GM12878 (cell line): Measurements from ENCODE around the gene SEPTIN6. TPM values are rescaled to one million over a fixed set of nuclear protein-coding genes. Genes with fewer than 3 reads are reported as not detected.
A peak's percentile ranks its signal among the peaks of the same experiment; 100 is the strongest.

Experiments used
- ATAC-seq: fragments of 200-7000 bp; cut with Tn5 transposase; 3 replicates; pipeline ENCODE4 v1.9.1; 2020; ENCODE audit warnings: mild to moderate bottlenecking, moderate library complexity
- Bru-seq: library from RNA; stranded (reverse); fragments of 400-500 nt; gene quantifications from one replicate; lab custom pipeline; 2021; lab: Mats Ljungman, UMichigan
- BruChase-seq, 2 experiments: library from RNA; stranded (reverse); fragments of 400-500 nt; gene quantifications; one replicate each; lab custom pipeline; 2021; lab: Mats Ljungman, UMichigan
- BruUV-seq: library from RNA; stranded (reverse); fragments of 400-500 nt; replicated peaks from 2 replicates; lab custom pipeline; 2021; lab: Mats Ljungman, UMichigan
- CTCF ChIA-PET: fragments of 300-600 bp; sonication (Branson Sonifier 250); formaldehyde crosslinking; extraction: SDS; loops from one replicate; lab custom pipeline; 2021; ENCODE audit warnings: inconsistent platforms; lab: Yijun Ruan, JAX
- POLR2A ChIA-PET: fragments of 350-600 bp; formaldehyde crosslinking; extraction: SDS; loops from one replicate; lab custom pipeline; 2021; ENCODE audit warnings: inconsistent platforms; lab: Charles Lee
- RAD21 ChIA-PET: fragments of 300-600 bp; sonication (Branson Sonifier 250); formaldehyde crosslinking; loops from one replicate; lab custom pipeline; 2023; ENCODE audit warnings: antibody characterized with exemption; ENCODE audit not compliant: unreplicated experiment; lab: Charles Lee
- SMC1A ChIA-PET: fragments of 300-600 bp; sonication (Branson Sonifier 250); formaldehyde crosslinking; loops from one replicate; lab custom pipeline; 2023; ENCODE audit not compliant: unreplicated experiment, uncharacterized antibody; lab: Charles Lee
- DNase-seq: peaks from one replicate; pipeline ENCODE4 v3.0.0-alpha.2; 2011; ENCODE audit warnings: low read depth, low spot score
- FAIRE-seq: peaks from 3 replicates; lab custom pipeline; 2011; peaks lifted over from hg19 to GRCh38; lab: Jason Lieb, UNC
- H2AFZ ChIP-seq: 2 replicates; pipeline ENCODE4 v1.6.0; 2011; ENCODE audit warnings: low read depth, low read length, control low read depth; ENCODE audit not compliant: control insufficient read depth
- H3K27ac ChIP-seq: 2 replicates; pipeline ENCODE4 v1.5.1; 2011; ENCODE audit warnings: control low read depth; ENCODE audit not compliant: control insufficient read depth, insufficient read depth
- H3K27me3 ChIP-seq, 2 experiments: replicated peaks in 1 of 2; 2 replicates each; pipeline versions ENCODE4 v1.6.0 to v1.6.1; 2011; ENCODE audit warnings: low read length in 1 of 2; ENCODE audit not compliant: control insufficient read depth in 2 of 2, insufficient read depth in 2 of 2
- H3K36me3 ChIP-seq, 2 experiments: 2 replicates each; pipeline ENCODE4 v1.5.1; 2011; ENCODE audit warnings: low read length in 1 of 2; ENCODE audit not compliant: control insufficient read depth in 2 of 2, insufficient read depth in 2 of 2
- H3K4me1 ChIP-seq: 2 replicates; pipeline ENCODE4 v1.6.1; 2011; ENCODE audit warnings: mild to moderate bottlenecking, low read length, moderate library complexity, mixed read lengths; ENCODE audit not compliant: control insufficient read depth, insufficient read depth
- H3K4me2 ChIP-seq: 2 replicates; pipeline ENCODE4 v1.6.0; 2011; ENCODE audit warnings: control low read depth; ENCODE audit not compliant: control insufficient read depth, insufficient read depth
- H3K4me3 ChIP-seq: fragments of 200-600 bp; sonication (generic); 2 replicates; pipeline ENCODE4 v1.5.1; 2016
- H3K79me2 ChIP-seq: 2 replicates; pipeline ENCODE4 v1.6.0; 2011; ENCODE audit warnings: low read length; ENCODE audit not compliant: control insufficient read depth, insufficient read depth
- H3K9ac ChIP-seq: 2 replicates; pipeline ENCODE4 v1.8.0; 2011; ENCODE audit warnings: low read length, control low read depth, mixed read lengths; ENCODE audit not compliant: control insufficient read depth, insufficient read depth
- H3K9me3 ChIP-seq: replicated peaks from 3 replicates; pipeline ENCODE4 v1.5.1; 2011; ENCODE audit warnings: mild to moderate bottlenecking, low read length; ENCODE audit not compliant: control insufficient read depth, insufficient read depth
- H4K20me1 ChIP-seq: 2 replicates; pipeline ENCODE4 v1.6.0; 2011; ENCODE audit not compliant: control insufficient read depth, insufficient read depth
- BCL11A ChIP-seq: IDR thresholded peaks from 2 replicates; pipeline ENCODE4 v1.6.1; 2011; ENCODE audit warnings: low read depth, low read length
- CREM ChIP-seq: IDR thresholded peaks from 2 replicates; pipeline ENCODE4 v1.6.1; 2014; ENCODE audit warnings: antibody characterized with exemption, low read depth
- HCFC1 ChIP-seq: fragments of 150-350 bp; IDR thresholded peaks from 2 replicates; pipeline ENCODE4 v1.6.1; 2014; ENCODE audit warnings: low read length
- HDAC2 ChIP-seq: fragments of 200-600 bp; sonication (generic); IDR thresholded peaks from 2 replicates; pipeline ENCODE4 v1.6.1; 2017
- NR2F1 ChIP-seq: fragments of 450-650 bp; conservative IDR thresholded peaks from 2 replicates; pipeline ENCODE4 v1.6.1; 2017; ENCODE audit warnings: mild to moderate bottlenecking
- RAD51 ChIP-seq: fragments of 450-650 bp; IDR thresholded peaks from 2 replicates; pipeline ENCODE4 v1.6.1; 2016; ENCODE audit warnings: moderate library complexity, mild to moderate bottlenecking, inconsistent platforms
- SIN3A ChIP-seq: IDR thresholded peaks from 2 replicates; pipeline ENCODE4 v1.6.1; 2012; ENCODE audit warnings: low read depth, low read length, improper control_type of control experiment
- SRF ChIP-seq, 2 experiments: IDR thresholded peaks; 2 replicates each; pipeline ENCODE4 v1.6.1; 2011; ENCODE audit warnings: low read depth in 2 of 2, low read length in 2 of 2, mild to moderate bottlenecking in 1 of 2, moderate library complexity in 1 of 2
- WGBS: methylation state at CpG from one replicate; pipeline ENCODE4 v1.1.6; 2016; ENCODE audit warnings: low lambda C conversion rate; ENCODE audit not compliant: insufficient replicate concordance, insufficient coverage; ENCODE audit errors: missing lambda C conversion rate; 5-methylcytosine and 5-hydroxymethylcytosine counted together
- in situ Hi-C: fragments of 300-500 bp; cut with MboI; formaldehyde crosslinking; loops from 9 replicates; pipeline ENCODE4 v1.14.3; 2018; ENCODE audit warnings: mixed read lengths
- intact Hi-C: fragments of 100-400 bp; cut with micrococcal nuclease; formaldehyde crosslinking; loops from one replicate; pipeline ENCODE4 v1.14.2; 2022; ENCODE audit not compliant: unreplicated experiment
- long read RNA-seq, 2 experiments: library from polyadenylated mRNA; unstranded; transcript quantifications; one replicate each; pipeline ENCODE4 v2.0.0, GENCODE V29; 2019 to 2020
- polyA minus RNA-seq, 3 experiments: library from RNA; depleted of rRNA, polyadenylated mRNA; stranded (reverse); fragments of >200 nt; gene quantifications; 2 replicates each; pipeline ENCODE4 v1.2.3, GENCODE V29; 2011
- polyA plus RNA-seq, 11 experiments: library from polyadenylated mRNA; depleted of rRNA in 4 of 11; unstranded in 6 of 11; stranded (reverse) in 5 of 11; fragments of >200 nt; fragmentation: Nextera tagmentation in 4 of 11; fragmentation: Illumina TruSeq in 1 of 11; extraction: Ambion mirVana in 4 of 11; extraction: Trizol in 1 of 11; gene quantifications; 1 replicate in 1 of 11; 2 replicates in 10 of 11; pipeline versions ENCODE4 v1.2.1 to v1.2.3, GENCODE V29; 2011 to 2016; ENCODE audit warnings: inconsistent platforms in 2 of 11, missing spikeins in 2 of 11, low read depth in 1 of 11
- total RNA-seq, 4 experiments: library from RNA; depleted of rRNA in 3 of 4; stranded (reverse); fragments of >200 nt in 3 of 4; fragmentation: Illumina TruSeq in 1 of 4; extraction: Trizol in 1 of 4; gene quantifications; 2 replicates each; pipeline versions ENCODE4 v1.2.1 to v1.2.3, GENCODE V29; 2013 to 2021
- TF ChIP-seq, protein P1 (sequence below): fragments of 450-650 bp; IDR thresholded peaks from 2 replicates; pipeline ENCODE4 v1.6.1; 2017; ENCODE audit warnings: low read depth, mild to moderate bottlenecking, moderate library complexity
- TF ChIP-seq, protein P2 (sequence below): IDR thresholded peaks from 2 replicates; pipeline ENCODE4 v1.6.1; 2012; ENCODE audit warnings: improper control_type of control experiment, low read depth, low read length; ENCODE audit not compliant: insufficient replicate concordance

Gene SEPTIN6
- 335 and 357 TPM in 2 replicates for total RNA-seq (2013; cell fraction: nucleolus; rRNA removed)
- total RNA-seq (2014; rRNA removed): 139 and 150 TPM in 2 replicates
- 161 and 168 TPM in 2 replicates for total RNA-seq (2014; rRNA removed; fragmentation: Illumina TruSeq; extraction: Trizol)
- 215 and 222 TPM in 2 replicates for total RNA-seq (2021)
- polyA plus RNA-seq (2011; ENCODE audit: low read depth): 98.0 TPM
- polyA plus RNA-seq (2011; rRNA removed): 240 and 297 TPM in 2 replicates
- 350 and 363 TPM in 2 replicates for polyA plus RNA-seq (2011; cell fraction: cytosol; rRNA removed)
- 168 and 185 TPM in 2 replicates for polyA plus RNA-seq (2011; cell fraction: nucleus; rRNA removed)
- 211 and 281 TPM in 2 replicates for polyA plus RNA-seq (2012)
- polyA plus RNA-seq (2014; fragmentation: Illumina TruSeq; extraction: Trizol): 324 and 353 TPM in 2 replicates
- polyA plus RNA-seq (2014; fragmentation: Nextera tagmentation; extraction: Ambion mirVana): 10 to 100 TPM; 37.2 to 48.4 TPM
- polyA plus RNA-seq (2014; rRNA removed): 139 and 148 TPM in 2 replicates
- 100 to 1,000 TPM; 147 to 160 TPM for polyA plus RNA-seq (2016; fragmentation: Nextera tagmentation; extraction: Ambion mirVana)
- polyA minus RNA-seq (2011; rRNA and poly(A)+ RNA removed): 422 and 449 TPM in 2 replicates
- polyA minus RNA-seq (2011; cell fraction: cytosol; rRNA and poly(A)+ RNA removed): 122 and 141 TPM in 2 replicates
- polyA minus RNA-seq (2011; cell fraction: nucleus; rRNA and poly(A)+ RNA removed): 70.4 and 70.7 TPM in 2 replicates
- Bru-seq, nascent RNA: percentile 95 among the genes with signal in this experiment
- percentile 97 among the genes with signal in this experiment for BruChase-seq, experiment 1, labeled RNA remaining after a 6-hour chase
- BruChase-seq, experiment 2, labeled RNA remaining after a 2-hour chase: percentile 95 among the genes with signal in this experiment
- long read RNA-seq, experiment 1, full-length matches to known transcripts: 28 of 88 reads
- long read RNA-seq, experiment 1, partial matches to known transcripts: 27 of 88 reads
- long read RNA-seq, experiment 1, other reads (novel, unspliced or antisense): 33 of 88 reads
- long read RNA-seq, experiment 2, transcript SEPT6-204 (11 exons, 2,609 nt): major isoform, 15 of 308 reads
- long read RNA-seq, experiment 2, transcript SEPT6-202 (10 exons, 1,576 nt): minor isoform, 5 of 308 reads
- long read RNA-seq, experiment 2, partial matches to known transcripts: 155 of 308 reads
- long read RNA-seq, experiment 2, other reads (novel, unspliced or antisense): 131 of 308 reads

DNA sequence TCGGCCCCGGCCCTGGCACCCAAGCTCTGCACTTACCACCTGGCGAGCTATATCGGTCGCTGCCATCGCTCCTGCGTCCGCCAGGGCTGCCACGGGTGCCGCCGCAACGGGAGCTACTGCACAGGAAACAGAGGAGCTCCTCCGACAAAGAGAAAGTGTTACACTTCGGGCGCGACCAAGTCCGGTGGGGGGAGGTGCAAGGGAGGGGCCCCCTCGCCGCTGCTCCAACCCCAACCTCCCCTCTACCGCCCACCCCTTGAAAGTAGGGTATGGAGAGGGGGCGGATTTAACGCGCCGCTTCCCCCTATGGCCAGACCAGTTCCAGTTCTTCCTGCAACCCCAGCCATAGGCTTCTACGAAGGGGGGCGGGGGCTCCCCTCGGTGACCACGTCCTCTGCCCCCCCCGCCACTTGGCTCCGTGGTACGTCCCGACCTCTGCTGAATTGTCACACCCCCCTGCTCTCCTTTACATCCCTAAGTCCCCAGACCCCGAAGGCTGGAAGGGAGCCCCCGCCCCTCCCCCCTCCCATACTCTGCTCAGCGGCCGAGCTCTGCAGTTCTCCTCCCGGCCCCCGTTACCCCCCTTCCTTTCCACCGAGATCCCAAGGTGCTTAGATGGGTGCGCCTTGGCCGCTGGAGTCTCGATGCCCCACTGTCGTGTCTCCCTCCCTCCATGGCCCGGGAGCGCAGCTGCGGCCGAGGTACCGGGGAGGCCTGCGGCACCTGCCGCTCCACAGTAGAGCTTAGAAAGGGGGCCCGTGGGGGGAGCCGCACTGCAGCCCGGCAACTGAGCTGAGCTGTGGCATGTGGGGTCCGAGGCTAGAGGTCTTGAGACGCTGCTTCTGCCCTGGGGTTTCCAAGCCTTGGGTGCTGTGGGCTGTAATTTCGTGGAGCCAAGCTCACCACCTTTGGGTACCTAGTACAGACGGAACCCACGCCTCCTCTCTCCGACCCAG, at the start of gene SEPTIN6:
Gene SEPTIN6, minus strand, starts transcription at position 129 of the 956 bp plus-strand sequence. Its CDS starts 63 bp downstream, at position 66.
- SMC1A ChIA-PET: interaction anchor here (0.8 to 5.3 kb wide), 12 partner anchors 10 to 95 kb away, joined by 3 to 39 read pairs (median 5); partner anchors contain the start of genes NKRF and SOWAHD
- Histone ChIP-seq H3K27me3 (no peaks in the 10 kb centered on the region), H3K4me1 (peaks cover 24% of the 10 kb centered on the region), H3K27ac (peak within 1 kb of the TSS; percentile 83), H4K20me1 (no peaks in the 10 kb centered on the region), H2AFZ (peak within 1 kb of the TSS; percentile 24), H3K9ac (peak within 1 kb of the TSS; percentile 75), H3K4me2 (peak within 1 kb of the TSS; percentile 85), H3K9me3 (no peaks in the 10 kb centered on the region), H3K79me2 (peaks cover 47% of the 10 kb centered on the region), H3K36me3 (no peaks in the 10 kb centered on the region), H3K4me3 (peak within 1 kb of the TSS; percentile 82)
- WGBS: 13% methylated on average over 44 of the region's 59 CpGs
- CTCF ChIA-PET: interaction anchor here (0.7 to 4.1 kb wide), 10 partner anchors 11 to 88 kb away, joined by 3 to 21 read pairs (median 4); partner anchors contain the start of gene NKRF
- in situ Hi-C loops: no loop called here
- no peak for FAIRE-seq
- no peak for DNase-seq
- no TSS peak for BruUV-seq
- intact Hi-C loops: no loop called here
- ATAC-seq: peak; percentile 71
- POLR2A ChIA-PET: interaction anchor here (0.8 to 3.3 kb wide), 13 partner anchors 8 to 98 kb away, joined by 3 to 27 read pairs (median 6); partner anchors contain the start of genes RPL39 and SOWAHD
- RAD21 ChIA-PET: interaction anchor here (0.7 to 7.4 kb wide), 20 partner anchors 8 to 181 kb away, joined by 3 to 50 read pairs (median 4); partner anchors contain the start of genes NKRF and SOWAHD
- TF ChIP-seq NR2F1 (0 out of 2 replicates have a peak, but pooled peaks have one; percentile 25), SIN3A (no peak; the same call in 1 of the 2 replicates), BCL11A (no peak), RAD51 (no peak), HDAC2 (no peak), CREM (peak; percentile 31; the same call in 1 of the 2 replicates), SRF (IDR thresholded peaks at IDR 0.05; ENCODE audit: low read depth in 2 of 2, low read length in 2 of 2) (no peak), HCFC1 (0 out of 2 replicates have a peak, but pooled peaks have one; percentile 16)
- TF ChIP-seq, protein P1, sequence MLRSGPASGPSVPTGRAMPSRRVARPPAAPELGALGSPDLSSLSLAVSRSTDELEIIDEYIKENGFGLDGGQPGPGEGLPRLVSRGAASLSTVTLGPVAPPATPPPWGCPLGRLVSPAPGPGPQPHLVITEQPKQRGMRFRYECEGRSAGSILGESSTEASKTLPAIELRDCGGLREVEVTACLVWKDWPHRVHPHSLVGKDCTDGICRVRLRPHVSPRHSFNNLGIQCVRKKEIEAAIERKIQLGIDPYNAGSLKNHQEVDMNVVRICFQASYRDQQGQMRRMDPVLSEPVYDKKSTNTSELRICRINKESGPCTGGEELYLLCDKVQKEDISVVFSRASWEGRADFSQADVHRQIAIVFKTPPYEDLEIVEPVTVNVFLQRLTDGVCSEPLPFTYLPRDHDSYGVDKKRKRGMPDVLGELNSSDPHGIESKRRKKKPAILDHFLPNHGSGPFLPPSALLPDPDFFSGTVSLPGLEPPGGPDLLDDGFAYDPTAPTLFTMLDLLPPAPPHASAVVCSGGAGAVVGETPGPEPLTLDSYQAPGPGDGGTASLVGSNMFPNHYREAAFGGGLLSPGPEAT: peak; percentile 84
- TF ChIP-seq, protein P2, sequence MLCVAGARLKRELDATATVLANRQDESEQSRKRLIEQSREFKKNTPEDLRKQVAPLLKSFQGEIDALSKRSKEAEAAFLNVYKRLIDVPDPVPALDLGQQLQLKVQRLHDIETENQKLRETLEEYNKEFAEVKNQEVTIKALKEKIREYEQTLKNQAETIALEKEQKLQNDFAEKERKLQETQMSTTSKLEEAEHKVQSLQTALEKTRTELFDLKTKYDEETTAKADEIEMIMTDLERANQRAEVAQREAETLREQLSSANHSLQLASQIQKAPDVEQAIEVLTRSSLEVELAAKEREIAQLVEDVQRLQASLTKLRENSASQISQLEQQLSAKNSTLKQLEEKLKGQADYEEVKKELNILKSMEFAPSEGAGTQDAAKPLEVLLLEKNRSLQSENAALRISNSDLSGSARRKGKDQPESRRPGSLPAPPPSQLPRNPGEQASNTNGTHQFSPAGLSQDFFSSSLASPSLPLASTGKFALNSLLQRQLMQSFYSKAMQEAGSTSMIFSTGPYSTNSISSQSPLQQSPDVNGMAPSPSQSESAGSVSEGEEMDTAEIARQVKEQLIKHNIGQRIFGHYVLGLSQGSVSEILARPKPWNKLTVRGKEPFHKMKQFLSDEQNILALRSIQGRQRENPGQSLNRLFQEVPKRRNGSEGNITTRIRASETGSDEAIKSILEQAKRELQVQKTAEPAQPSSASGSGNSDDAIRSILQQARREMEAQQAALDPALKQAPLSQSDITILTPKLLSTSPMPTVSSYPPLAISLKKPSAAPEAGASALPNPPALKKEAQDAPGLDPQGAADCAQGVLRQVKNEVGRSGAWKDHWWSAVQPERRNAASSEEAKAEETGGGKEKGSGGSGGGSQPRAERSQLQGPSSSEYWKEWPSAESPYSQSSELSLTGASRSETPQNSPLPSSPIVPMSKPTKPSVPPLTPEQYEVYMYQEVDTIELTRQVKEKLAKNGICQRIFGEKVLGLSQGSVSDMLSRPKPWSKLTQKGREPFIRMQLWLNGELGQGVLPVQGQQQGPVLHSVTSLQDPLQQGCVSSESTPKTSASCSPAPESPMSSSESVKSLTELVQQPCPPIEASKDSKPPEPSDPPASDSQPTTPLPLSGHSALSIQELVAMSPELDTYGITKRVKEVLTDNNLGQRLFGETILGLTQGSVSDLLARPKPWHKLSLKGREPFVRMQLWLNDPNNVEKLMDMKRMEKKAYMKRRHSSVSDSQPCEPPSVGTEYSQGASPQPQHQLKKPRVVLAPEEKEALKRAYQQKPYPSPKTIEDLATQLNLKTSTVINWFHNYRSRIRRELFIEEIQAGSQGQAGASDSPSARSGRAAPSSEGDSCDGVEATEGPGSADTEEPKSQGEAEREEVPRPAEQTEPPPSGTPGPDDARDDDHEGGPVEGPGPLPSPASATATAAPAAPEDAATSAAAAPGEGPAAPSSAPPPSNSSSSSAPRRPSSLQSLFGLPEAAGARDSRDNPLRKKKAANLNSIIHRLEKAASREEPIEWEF: no peak
